ENCODE results near the gene PAM16. TPM values are rescaled to one million over a fixed set of nuclear protein-coding genes. Genes with fewer than 3 reads are reported as not detected.
A peak's percentile ranks its signal among the peaks of the same experiment; 100 is the strongest.

Gene PAM16
- total RNA-seq, 1 experiment from 2014 or later: 104 TPM

DNA sequence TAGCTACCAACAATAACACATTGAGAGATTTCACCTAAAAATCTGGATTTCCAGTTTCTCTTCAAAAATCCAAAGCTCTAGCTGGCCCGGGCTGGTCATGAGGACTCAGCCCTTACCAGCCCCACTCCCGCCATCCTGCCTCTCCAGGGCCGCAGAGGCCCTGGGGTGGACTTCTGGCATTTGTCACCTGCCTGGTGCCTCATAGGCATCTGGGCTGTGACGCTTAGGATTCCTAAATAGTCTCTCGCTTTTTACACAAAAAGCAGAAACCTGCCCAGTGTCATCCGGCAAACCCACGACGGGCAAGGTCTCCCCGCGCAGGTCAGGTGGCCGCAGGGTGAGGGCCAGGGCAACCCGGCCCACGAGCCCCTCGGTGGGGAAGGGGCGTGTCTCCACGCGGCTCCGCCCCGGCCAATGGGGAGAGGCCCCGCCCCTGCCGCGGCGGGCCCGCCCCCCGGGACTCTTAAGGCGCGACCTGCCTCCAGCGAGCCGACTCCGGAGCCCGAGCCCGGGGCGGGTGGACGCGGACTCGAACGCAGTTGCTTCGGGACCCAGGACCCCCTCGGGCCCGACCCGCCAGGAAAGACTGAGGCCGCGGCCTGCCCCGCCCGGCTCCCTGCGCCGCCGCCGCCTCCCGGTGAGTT is 20.4 kb upstream of the PAM16 start, which contains the start of gene VASN:
TSS of gene VASN (plus strand) at position 492 of the 644 bp plus-strand sequence. CDS start 9,030 bp downstream, outside the sequence.
- H3K9me3 ChIP-seq (ENCODE audit: control insufficient read depth, insufficient read depth, low read depth, low read length): no peaks in the 10 kb centered on the region
- ChIA-PET CTCF (interaction anchor here (0.6 kb wide), 1 partner anchor 111 kb away, joined by 3 read pairs; no protein-coding TSS in a partner anchor), POLR2A (no interaction called here)
- in situ Hi-C loops (cut with HindIII; ENCODE audit: low pct_unique_long_range_greater_than_20kb, low sequenced_read_pairs): no loop called here
- peak; percentile 79; the same call in 1 of the 2 replicates for TF ChIP-seq SIN3A (IDR thresholded peaks at IDR 0.05; ENCODE audit: borderline replicate concordance, insufficient read depth, low read depth, low read length)
- no peak for TF ChIP-seq TCF7L2 (IDR thresholded peaks at IDR 0.05; ENCODE audit: low read depth, low read length)
- TF ChIP-seq, protein P1, sequence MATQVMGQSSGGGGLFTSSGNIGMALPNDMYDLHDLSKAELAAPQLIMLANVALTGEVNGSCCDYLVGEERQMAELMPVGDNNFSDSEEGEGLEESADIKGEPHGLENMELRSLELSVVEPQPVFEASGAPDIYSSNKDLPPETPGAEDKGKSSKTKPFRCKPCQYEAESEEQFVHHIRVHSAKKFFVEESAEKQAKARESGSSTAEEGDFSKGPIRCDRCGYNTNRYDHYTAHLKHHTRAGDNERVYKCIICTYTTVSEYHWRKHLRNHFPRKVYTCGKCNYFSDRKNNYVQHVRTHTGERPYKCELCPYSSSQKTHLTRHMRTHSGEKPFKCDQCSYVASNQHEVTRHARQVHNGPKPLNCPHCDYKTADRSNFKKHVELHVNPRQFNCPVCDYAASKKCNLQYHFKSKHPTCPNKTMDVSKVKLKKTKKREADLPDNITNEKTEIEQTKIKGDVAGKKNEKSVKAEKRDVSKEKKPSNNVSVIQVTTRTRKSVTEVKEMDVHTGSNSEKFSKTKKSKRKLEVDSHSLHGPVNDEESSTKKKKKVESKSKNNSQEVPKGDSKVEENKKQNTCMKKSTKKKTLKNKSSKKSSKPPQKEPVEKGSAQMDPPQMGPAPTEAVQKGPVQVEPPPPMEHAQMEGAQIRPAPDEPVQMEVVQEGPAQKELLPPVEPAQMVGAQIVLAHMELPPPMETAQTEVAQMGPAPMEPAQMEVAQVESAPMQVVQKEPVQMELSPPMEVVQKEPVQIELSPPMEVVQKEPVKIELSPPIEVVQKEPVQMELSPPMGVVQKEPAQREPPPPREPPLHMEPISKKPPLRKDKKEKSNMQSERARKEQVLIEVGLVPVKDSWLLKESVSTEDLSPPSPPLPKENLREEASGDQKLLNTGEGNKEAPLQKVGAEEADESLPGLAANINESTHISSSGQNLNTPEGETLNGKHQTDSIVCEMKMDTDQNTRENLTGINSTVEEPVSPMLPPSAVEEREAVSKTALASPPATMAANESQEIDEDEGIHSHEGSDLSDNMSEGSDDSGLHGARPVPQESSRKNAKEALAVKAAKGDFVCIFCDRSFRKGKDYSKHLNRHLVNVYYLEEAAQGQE (IDR thresholded peaks at IDR 0.05; ENCODE audit: insufficient read depth in 1 of 2, low read depth in 2 of 2, low read length in 1 of 2): no peak
- TF ChIP-seq POLR2AphosphoS5 (IDR thresholded peaks at IDR 0.05; ENCODE audit: low read depth, low read length): peak; percentile 94
- TF ChIP-seq, protein P2, sequence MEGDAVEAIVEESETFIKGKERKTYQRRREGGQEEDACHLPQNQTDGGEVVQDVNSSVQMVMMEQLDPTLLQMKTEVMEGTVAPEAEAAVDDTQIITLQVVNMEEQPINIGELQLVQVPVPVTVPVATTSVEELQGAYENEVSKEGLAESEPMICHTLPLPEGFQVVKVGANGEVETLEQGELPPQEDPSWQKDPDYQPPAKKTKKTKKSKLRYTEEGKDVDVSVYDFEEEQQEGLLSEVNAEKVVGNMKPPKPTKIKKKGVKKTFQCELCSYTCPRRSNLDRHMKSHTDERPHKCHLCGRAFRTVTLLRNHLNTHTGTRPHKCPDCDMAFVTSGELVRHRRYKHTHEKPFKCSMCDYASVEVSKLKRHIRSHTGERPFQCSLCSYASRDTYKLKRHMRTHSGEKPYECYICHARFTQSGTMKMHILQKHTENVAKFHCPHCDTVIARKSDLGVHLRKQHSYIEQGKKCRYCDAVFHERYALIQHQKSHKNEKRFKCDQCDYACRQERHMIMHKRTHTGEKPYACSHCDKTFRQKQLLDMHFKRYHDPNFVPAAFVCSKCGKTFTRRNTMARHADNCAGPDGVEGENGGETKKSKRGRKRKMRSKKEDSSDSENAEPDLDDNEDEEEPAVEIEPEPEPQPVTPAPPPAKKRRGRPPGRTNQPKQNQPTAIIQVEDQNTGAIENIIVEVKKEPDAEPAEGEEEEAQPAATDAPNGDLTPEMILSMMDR (IDR thresholded peaks at IDR 0.05): no peak
- peak within 1 kb of the TSS; percentile 83 for H3K27ac ChIP-seq (ENCODE audit: low read length)
- DNase-seq (ENCODE audit: low read depth, low spot score): no peak
- peaks cover 55% of the 10 kb centered on the region for H3K4me1 ChIP-seq (ENCODE audit: control insufficient read depth, insufficient read depth, low read length)
- no peaks in the 10 kb centered on the region for H3K36me3 ChIP-seq (ENCODE audit: control insufficient read depth, insufficient read depth, low read length)
- H3K4me3 ChIP-seq (ENCODE audit: low read depth in 2 of 2, low read length in 2 of 2): peak within 1 kb of the TSS; percentile 79 to 80
- BruUV-seq (replicated peaks): no TSS peak
- intact Hi-C loops (cut with micrococcal nuclease; ENCODE audit: unreplicated experiment): no loop called here
- peak; percentile 69 for ATAC-seq
- H3K27me3 ChIP-seq (ENCODE audit: control insufficient read depth, insufficient read depth, low read length): no peaks in the 10 kb centered on the region

DNA sequence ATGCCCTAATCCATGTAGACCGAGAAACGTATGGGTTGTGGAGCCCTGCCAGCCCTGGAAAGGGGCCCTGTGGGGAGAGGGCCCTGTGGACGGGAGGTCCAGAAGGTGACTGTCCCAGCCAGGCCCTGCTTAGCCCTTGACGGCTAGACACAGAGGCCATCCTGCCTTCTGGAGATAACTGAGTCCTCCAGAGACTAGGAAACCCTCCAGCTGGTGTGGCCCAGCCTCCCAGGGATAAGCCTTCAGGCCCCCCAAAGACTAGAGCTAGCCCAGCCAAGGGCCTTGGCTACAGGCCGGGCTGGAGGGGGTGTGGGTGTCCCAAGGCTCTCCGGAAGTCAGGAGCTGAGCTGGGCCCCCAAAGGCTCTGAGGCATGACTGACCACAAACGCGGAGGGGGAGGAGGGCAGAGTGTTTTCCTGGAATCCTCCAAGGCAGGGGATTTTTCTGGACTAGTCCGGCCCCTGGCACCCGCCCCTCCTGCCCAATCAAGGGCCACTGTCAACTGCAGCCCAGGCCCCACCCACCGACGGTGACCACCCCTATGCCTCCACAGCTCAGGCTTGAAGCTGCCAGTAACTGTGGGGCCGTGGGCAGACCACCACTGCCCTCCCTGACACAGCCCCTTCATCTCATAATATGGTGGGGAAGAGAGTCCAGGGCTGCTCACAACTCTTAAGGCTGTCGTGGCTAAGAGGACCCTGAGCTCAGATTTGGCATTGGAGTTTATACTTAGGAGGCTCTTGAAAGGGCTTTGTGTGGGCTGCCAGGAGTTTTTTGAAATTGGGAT is 19.6 kb upstream of the PAM16 start:
- TF ChIP-seq TCF7L2 (IDR thresholded peaks at IDR 0.05; ENCODE audit: low read depth, low read length) (no peak), SIN3A (IDR thresholded peaks at IDR 0.05; ENCODE audit: borderline replicate concordance, insufficient read depth, low read depth, low read length) (no peak), POLR2AphosphoS5 (IDR thresholded peaks at IDR 0.05; ENCODE audit: low read depth, low read length) (no peak)
- TF ChIP-seq, protein P1 (IDR thresholded peaks at IDR 0.05; ENCODE audit: insufficient read depth in 1 of 2, low read depth in 2 of 2, low read length in 1 of 2): no peak
- TF ChIP-seq, protein P2 (IDR thresholded peaks at IDR 0.05): no peak
- Histone ChIP-seq H3K36me3 (ENCODE audit: control insufficient read depth, insufficient read depth, low read length) (no peaks in the 10 kb centered on the region), H3K27ac (ENCODE audit: low read length) (peak overlapping the region; percentile 63; the same call in 1 of the 2 replicates), H3K27me3 (ENCODE audit: control insufficient read depth, insufficient read depth, low read length) (no peaks in the 10 kb centered on the region), H3K4me1 (ENCODE audit: control insufficient read depth, insufficient read depth, low read length) (peaks cover 47% of the 10 kb centered on the region), H3K9me3 (ENCODE audit: control insufficient read depth, insufficient read depth, low read depth, low read length) (no peaks in the 10 kb centered on the region), H3K4me3 (ENCODE audit: low read depth in 2 of 2, low read length in 2 of 2) (no peak overlapping the region)
- ChIA-PET CTCF (interaction anchor here (0.6 kb wide), 2 partner anchors 43 to 111 kb away, joined by 3 read pairs; no protein-coding TSS in a partner anchor), POLR2A (no interaction called here)
- DNase-seq (ENCODE audit: low read depth, low spot score): no peak
- no peak for ATAC-seq
- intact Hi-C loops (cut with micrococcal nuclease; ENCODE audit: unreplicated experiment) (no loop called here), in situ Hi-C loops (cut with HindIII; ENCODE audit: low pct_unique_long_range_greater_than_20kb, low sequenced_read_pairs) (no loop called here)
- no TSS peak for BruUV-seq (replicated peaks)

All from Panc1 (cell line).